Thoracic aorta (tissue), 2 donors: ENCODE results near the gene DHCR24. TPM values are rescaled to one million over a fixed set of nuclear protein-coding genes. Genes with fewer than 3 reads are reported as not detected.
"Not testable (repeated sequence)": the region's sequence is repeated elsewhere in the genome, so short reads cannot be mapped to it uniquely, and the experiment has no call there.

Experiments
- ATAC-seq: fragments of 150-250 bp; one replicate; pipeline ENCODE4 v1.8.0; 2017; ENCODE audit warnings: low read depth; ENCODE audit not compliant: insufficient number of reproducible peaks, low FRiP score
- DNase-seq: peaks from one replicate; pipeline ENCODE4 v3.0.0-alpha.2; 2020; ENCODE audit warnings: low spot score
- H3K27ac ChIP-seq, 2 donors: fragments of 200-600 bp; sonication (generic); 1 replicate in 1 of 2; 2 replicates in 1 of 2; pipeline ENCODE4 v1.5.1; 2016; ENCODE audit warnings: mild to moderate bottlenecking in 2 of 2, moderate library complexity in 2 of 2
- H3K27me3 ChIP-seq: fragments of 200-600 bp; sonication (generic); replicated peaks from 2 replicates; pipeline ENCODE4 v1.6.0; 2016; ENCODE audit warnings: mild to moderate bottlenecking; ENCODE audit not compliant: insufficient read depth
- H3K36me3 ChIP-seq: fragments of 200-600 bp; sonication (generic); one replicate; pipeline ENCODE4 v1.5.1; 2016
- H3K4me1 ChIP-seq, 2 donors: fragments of 200-600 bp; sonication (generic); 1 replicate in 1 of 2; 2 replicates in 1 of 2; pipeline versions ENCODE4 v1.5.1 to v1.6.0; 2016; ENCODE audit warnings: low read depth in 2 of 2, mild to moderate bottlenecking in 1 of 2; ENCODE audit not compliant: control insufficient read depth in 1 of 2
- H3K4me3 ChIP-seq: fragments of 200-600 bp; sonication (generic); 2 replicates; pipeline ENCODE4 v1.5.1; 2016; ENCODE audit warnings: mild to moderate bottlenecking
- H3K9me3 ChIP-seq: fragments of 200-600 bp; sonication (generic); 2 replicates; pipeline ENCODE4 v1.5.1; 2016
- total RNA-seq, 2 donors: library from RNA; depleted of rRNA; stranded (reverse); fragments of >200 nt; gene quantifications; one replicate each; pipeline versions ENCODE4 v1.1.0 to v1.2.3, GENCODE V29; 2016
- TF ChIP-seq, protein P1 (sequence below): fragments of 200-600 bp; sonication (generic); IDR thresholded peaks from one replicate; pipeline ENCODE4 v1.5.1; 2019; ENCODE audit warnings: antibody characterized with exemption

Gene DHCR24
- total RNA-seq, 2 donors from 2014 or later: 32.1 to 56.4 TPM

DNA sequence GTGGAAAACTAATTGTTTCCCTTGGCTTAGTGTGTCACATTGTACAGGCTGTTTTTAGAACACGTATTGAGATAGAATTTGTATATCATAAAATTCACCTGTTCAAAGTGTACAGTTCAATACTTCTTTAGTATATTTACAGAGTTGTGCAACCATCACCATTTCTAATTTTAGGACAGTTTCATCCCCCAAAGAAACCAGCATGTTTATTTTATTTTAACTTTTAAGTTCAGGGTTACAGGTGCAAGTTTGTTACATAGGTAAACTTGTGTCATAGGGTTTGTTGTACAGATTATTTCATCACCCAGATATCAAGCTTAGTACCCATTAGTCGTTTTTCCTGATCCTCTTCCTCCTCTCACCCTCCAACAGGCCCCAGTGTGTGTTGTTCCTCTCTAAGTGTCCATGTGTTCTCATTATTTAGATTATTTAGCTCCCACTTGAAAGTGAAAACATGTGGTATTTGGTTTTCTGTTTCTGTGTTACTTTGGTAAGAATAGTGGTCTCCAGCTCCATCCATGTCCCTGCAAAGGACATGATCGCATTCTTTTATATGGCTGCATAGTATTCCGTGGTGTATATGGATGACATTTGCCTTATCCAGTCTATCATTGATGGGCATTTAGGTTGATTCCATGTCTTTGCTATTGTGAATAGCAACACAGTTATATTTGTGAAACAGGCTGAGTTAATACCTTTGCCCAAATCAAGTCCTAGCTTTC lies 35.2 kb upstream of the DHCR24 start:
- DNase-seq (no peak), ATAC-seq (no peak)
- no peaks in the 10 kb centered on the region for H3K27me3 ChIP-seq
- TF ChIP-seq, protein P1, sequence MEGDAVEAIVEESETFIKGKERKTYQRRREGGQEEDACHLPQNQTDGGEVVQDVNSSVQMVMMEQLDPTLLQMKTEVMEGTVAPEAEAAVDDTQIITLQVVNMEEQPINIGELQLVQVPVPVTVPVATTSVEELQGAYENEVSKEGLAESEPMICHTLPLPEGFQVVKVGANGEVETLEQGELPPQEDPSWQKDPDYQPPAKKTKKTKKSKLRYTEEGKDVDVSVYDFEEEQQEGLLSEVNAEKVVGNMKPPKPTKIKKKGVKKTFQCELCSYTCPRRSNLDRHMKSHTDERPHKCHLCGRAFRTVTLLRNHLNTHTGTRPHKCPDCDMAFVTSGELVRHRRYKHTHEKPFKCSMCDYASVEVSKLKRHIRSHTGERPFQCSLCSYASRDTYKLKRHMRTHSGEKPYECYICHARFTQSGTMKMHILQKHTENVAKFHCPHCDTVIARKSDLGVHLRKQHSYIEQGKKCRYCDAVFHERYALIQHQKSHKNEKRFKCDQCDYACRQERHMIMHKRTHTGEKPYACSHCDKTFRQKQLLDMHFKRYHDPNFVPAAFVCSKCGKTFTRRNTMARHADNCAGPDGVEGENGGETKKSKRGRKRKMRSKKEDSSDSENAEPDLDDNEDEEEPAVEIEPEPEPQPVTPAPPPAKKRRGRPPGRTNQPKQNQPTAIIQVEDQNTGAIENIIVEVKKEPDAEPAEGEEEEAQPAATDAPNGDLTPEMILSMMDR: no peak
- H3K9me3 ChIP-seq: no peaks in the 10 kb centered on the region
- no peak overlapping the region for H3K4me3 ChIP-seq
- no peak overlapping the region for H3K27ac ChIP-seq
- H3K36me3 ChIP-seq: no peaks in the 10 kb centered on the region
- H3K4me1 ChIP-seq: no peaks in the 10 kb centered on the region

DNA sequence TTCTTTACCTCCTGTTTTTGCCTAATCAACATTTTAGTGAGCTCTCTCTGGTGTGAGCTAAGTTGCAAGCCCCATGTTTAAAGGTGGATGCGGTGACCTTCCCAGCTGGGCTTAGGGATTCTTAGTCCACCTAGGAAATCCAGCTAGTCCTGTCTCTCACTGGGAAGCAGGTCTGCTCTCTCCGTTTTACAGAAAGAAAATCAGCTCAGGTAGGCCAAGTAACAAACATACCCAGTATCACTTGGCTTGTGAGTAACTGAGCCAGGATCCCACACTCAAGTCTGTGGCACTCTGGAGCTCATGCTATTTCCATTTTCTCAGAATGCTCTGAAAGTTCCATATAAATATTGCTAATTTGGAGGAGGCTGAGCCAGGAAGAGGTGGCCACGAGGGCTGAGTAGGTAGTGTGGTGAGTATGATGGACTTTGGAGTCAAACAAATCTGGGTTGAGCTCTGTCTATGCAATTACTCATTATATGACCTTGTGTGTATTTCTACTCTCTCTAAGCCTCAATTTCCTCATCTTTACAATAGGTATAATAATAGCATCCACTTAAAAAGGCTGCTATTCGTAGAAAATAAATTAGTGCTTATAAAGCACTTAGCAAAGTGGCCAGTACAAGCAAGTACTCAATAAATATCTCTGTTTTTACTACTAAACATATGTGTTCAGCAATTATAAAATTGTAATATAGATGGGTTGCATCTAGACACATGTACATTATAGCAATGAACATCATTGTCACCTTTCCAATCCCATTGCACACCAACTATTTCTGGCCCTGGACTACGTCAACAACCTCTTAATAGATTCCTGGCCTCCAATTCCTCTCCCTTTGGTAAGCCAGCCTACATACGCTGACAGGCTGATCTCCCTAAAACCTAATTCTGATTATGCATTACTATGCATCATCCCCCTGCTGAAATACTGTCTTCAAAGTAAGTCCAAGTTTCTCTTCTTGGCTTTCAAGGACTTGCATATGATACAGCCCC lies 32.7 kb upstream of the DHCR24 start:
- no peak for ATAC-seq
- Histone ChIP-seq H3K9me3 (no peaks in the 10 kb centered on the region), H3K36me3 (no peaks in the 10 kb centered on the region)

DNA sequence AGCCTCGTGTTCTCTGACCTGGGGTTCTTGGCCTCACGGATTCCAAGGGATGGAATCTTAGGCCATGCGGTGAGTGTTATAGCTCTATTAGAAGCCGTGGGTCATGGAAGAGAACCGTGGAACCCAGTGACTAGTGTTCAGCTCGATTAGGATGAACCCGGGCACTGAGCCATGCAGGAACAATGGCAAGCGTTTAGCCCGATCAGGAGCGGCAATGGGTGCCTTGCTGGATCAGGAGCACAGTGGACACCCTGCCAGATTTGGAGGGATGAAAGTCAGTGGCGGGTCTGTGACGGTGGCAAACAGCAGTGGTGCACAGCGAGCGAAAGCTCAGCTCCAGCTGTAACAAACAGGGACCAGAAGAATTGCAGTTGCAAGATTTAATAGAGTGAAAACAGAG lies 24.1 kb upstream of the DHCR24 start:
- H3K36me3 ChIP-seq, DNase-seq, ATAC-seq, H3K4me3 ChIP-seq, H3K27me3 ChIP-seq, H3K27ac ChIP-seq, H3K4me1 ChIP-seq, H3K9me3 ChIP-seq: not testable (repeated sequence)

More for the DNA sequence above, 32.7 kb upstream of the DHCR24 start:
- no peaks in the 10 kb centered on the region for H3K4me1 ChIP-seq
- TF ChIP-seq, protein P1: no peak
- DNase-seq: no peak
- H3K27me3 ChIP-seq: no peaks in the 10 kb centered on the region
- no peak overlapping the region for H3K4me3 ChIP-seq
- no peak overlapping the region for H3K27ac ChIP-seq

DNA sequence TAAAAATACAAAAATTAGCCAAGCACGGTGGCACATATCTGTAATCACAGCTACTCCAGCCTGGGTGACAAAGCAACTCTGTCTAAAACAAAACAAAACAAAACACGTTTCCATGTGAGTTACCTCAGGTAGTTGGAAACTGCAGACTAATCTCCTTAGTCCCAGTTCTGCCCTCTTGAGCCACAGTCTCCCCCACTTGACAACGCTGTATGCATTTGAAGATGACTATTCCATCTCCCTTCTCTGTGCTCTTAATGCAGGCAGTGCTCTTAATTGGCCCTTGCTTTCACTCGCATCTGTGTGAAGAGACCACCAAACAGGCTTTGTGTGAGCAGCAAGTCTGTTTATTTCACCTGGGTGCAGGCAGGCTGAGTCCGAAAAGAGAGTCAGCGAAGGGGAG lies 19.6 kb upstream of the DHCR24 start:
- no peak for DNase-seq
- Histone ChIP-seq H3K27ac (no peak overlapping the region), H3K4me1 (no peaks in the 10 kb centered on the region), H3K27me3 (no peaks in the 10 kb centered on the region), H3K4me3 (no peak overlapping the region), H3K9me3 (no peaks in the 10 kb centered on the region), H3K36me3 (no peaks in the 10 kb centered on the region)
- TF ChIP-seq, protein P1: no peak
- ATAC-seq: no peak

DNA sequence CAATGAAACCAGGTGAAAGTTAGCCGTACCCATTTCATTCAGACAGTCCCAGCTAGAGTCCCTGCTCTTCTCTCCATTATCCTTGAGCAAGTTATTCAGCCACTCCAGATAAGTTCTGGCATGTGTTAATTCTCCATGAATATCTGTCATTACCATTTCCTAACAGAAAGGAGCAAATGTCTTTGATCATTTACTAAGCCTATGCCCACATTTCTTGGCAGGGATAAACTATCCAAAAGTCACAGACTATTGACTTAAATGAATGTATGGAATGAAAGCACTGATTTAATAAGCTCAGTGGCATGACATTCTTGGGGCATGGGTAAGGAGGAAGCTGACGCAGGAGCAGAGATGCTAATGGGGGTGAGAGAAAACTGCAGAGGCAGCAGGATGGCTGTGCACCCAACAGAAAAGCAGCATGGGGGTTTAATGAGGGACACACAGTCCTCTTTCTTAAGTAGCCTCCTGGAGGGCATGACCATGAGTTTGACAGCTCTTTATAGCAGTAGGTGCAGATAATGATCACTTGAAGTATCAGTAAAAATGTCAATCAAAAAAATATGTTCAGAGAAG lies 17.6 kb upstream of the DHCR24 start:
- ATAC-seq (no peak), DNase-seq (no peak)
- H3K4me1 ChIP-seq: no peaks in the 10 kb centered on the region
- H3K4me3 ChIP-seq: no peak overlapping the region
- H3K27me3 ChIP-seq: no peaks in the 10 kb centered on the region
- H3K27ac ChIP-seq: no peak overlapping the region
- TF ChIP-seq, protein P1: no peak
- H3K36me3 ChIP-seq: no peaks in the 10 kb centered on the region
- H3K9me3 ChIP-seq: no peaks in the 10 kb centered on the region
